ENCODE data around the gene SLC38A7. TPM values are rescaled to one million over a fixed set of nuclear protein-coding genes. Genes with fewer than 3 reads are reported as not detected.

The SLC38A7 gene
- total RNA-seq, 1 donor from 2014 or later, result 43.4 TPM

DNA sequence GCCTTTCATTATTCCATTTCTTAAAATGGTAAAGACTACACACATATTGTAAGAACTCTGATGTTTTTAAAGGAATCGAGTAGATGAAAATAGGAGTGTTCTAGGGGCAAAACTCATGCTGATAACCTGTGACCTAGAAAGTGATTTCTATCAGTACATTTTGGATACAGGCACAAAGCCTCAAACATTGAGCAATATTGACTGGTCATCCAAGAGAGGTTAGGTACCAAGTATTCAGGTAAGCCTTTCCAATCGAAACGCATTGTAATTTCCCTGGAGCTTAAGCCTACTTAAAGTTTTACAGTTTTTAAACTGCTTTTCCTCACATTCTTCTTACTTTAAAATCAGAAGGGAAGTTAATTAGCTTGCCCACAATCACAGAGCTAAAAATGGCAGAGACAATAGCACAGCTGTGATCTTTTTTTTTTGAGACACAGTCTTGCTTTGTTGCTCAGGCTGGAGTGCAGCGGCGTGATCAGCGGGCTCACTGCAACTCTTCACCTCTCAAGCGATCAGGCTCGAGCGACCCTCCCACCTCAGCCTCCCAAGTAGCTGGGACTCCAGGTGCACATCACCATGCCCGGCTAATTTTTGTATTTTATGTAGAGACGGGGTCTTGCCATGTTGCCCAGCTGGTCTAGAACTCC is 46.3 kb upstream of the SLC38A7 start:
- no peak overlapping the region for H3K4me3 Mint-ChIP-seq (ENCODE audit: low read depth)
- TF ChIP-seq, protein P1, sequence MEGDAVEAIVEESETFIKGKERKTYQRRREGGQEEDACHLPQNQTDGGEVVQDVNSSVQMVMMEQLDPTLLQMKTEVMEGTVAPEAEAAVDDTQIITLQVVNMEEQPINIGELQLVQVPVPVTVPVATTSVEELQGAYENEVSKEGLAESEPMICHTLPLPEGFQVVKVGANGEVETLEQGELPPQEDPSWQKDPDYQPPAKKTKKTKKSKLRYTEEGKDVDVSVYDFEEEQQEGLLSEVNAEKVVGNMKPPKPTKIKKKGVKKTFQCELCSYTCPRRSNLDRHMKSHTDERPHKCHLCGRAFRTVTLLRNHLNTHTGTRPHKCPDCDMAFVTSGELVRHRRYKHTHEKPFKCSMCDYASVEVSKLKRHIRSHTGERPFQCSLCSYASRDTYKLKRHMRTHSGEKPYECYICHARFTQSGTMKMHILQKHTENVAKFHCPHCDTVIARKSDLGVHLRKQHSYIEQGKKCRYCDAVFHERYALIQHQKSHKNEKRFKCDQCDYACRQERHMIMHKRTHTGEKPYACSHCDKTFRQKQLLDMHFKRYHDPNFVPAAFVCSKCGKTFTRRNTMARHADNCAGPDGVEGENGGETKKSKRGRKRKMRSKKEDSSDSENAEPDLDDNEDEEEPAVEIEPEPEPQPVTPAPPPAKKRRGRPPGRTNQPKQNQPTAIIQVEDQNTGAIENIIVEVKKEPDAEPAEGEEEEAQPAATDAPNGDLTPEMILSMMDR (IDR thresholded peaks at IDR 0.05; ENCODE audit: unreplicated experiment), result no peak
- peaks cover 1% of the 10 kb centered on the region for H3K36me3 Mint-ChIP-seq (ENCODE audit: insufficient read depth)
- no peak for DNase-seq (ENCODE audit: low spot score, unreplicated experiment)
- no peak overlapping the region for H3K27ac Mint-ChIP-seq
- no peaks in the 10 kb centered on the region for H3K27me3 Mint-ChIP-seq
- H3K9me3 Mint-ChIP-seq (ENCODE audit: low read depth), result no peaks in the 10 kb centered on the region
- H3K4me1 Mint-ChIP-seq (ENCODE audit: low read depth), result peaks cover 8% of the 10 kb centered on the region

DNA sequence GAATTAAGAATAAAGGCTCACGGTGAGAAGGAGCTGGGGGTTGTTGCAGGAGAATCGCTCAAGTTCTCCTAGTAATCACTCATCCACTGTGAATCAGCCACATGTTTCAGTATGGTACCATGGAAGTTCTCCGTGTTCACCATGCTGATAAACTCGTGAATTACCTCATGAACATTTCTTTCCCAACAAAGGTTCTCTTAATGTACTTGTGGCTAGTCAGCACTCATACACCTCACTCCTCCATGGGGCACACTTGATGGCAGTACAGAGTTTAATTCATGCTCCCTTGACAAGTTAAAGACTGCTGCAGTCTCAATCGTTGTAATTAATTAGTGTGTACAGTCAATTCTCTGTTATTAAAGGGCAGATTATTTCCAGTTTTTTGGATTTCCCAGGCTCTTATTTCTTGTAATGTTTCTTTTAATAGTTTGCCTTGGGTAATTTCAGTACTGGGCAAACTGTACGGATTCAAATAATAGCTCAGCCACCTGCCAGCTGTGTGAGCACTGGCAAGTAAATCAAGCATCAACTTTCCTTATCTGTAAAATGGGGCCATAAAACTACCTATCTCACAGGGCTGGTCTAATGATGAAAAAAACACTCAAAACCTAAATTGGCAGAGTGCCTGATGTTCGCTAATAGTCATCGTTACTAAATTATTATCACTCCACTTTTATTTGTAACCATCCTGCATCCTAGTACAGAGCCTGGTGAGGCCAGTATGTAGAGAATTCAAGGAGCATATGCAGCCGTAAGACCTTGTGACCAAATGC is 43.4 kb upstream of the SLC38A7 start:
- Mint-ChIP-seq H3K27me3 (no peaks in the 10 kb centered on the region), H3K4me1 (ENCODE audit: low read depth) (peaks cover 5% of the 10 kb centered on the region), H3K9me3 (ENCODE audit: low read depth) (no peaks in the 10 kb centered on the region), H3K36me3 (ENCODE audit: insufficient read depth) (peaks cover 2% of the 10 kb centered on the region), H3K4me3 (ENCODE audit: low read depth) (no peak overlapping the region), H3K27ac (no peak overlapping the region)
- no peak for DNase-seq (ENCODE audit: low spot score, unreplicated experiment)
- TF ChIP-seq, protein P1 (IDR thresholded peaks at IDR 0.05; ENCODE audit: unreplicated experiment), result no peak

DNA sequence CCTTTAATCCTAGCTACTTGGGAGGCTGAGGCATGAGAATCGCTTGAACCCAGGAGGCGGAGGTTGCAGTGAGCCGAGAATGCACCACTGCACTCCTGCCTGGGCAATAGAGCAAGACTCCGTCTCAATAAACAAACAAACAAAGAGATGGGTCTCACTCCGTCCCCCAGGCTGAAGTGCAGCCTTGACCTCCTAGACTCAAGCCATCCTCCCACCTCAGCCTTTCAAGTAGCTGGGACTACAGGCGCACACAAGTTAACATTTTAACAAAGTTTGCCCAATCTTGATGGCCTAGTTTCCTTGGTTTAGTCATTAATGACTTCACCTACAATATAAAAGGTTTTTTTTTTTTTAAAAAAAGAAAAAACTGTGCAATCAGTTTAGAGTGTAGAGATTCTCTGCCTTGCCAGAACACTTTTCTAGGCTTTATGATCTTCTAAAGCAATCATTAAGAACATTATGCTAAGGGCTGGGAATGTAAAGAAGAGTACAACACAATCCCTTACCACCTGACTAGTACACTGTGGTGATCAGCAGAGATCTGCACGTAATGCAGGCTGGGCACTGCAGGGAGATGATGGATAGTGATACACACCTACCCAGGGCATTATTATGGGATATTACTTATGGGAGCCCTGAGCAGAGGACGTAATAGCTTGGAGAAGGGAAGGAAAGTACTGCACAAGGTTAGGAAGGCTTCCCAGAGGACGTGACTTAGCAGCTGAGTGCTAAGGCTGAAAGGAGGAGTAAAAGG is 42.6 kb upstream of the SLC38A7 start:
- H3K27me3 Mint-ChIP-seq, result no peaks in the 10 kb centered on the region
- H3K9me3 Mint-ChIP-seq (ENCODE audit: low read depth), result no peaks in the 10 kb centered on the region
- H3K4me3 Mint-ChIP-seq (ENCODE audit: low read depth), result no peak overlapping the region
- no peaks in the 10 kb centered on the region for H3K4me1 Mint-ChIP-seq (ENCODE audit: low read depth)
- TF ChIP-seq, protein P1 (IDR thresholded peaks at IDR 0.05; ENCODE audit: unreplicated experiment), result no peak
- H3K36me3 Mint-ChIP-seq (ENCODE audit: insufficient read depth), result peaks cover 1% of the 10 kb centered on the region
- no peak for DNase-seq (ENCODE audit: low spot score, unreplicated experiment)
- H3K27ac Mint-ChIP-seq, result no peak overlapping the region

DNA sequence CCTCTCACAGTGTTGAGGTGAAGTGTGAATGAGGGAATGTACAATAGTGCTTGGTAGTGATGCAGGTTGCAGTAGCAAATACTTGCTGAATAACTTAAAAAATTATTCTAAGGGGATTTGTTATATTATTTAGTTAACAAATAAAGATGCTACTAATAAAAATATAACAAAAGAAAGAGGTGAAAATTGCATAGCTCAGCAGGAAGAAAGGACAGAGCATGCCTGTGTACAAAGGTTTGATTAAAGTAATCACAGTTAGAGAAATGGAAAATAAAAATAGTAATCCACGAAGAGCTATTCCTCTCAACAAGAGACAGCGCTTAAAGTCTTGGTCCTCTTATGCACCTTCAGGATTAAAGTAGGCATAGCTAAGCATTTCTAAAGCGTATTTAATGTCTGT is 38.5 kb upstream of the SLC38A7 start:
- Mint-ChIP-seq H3K4me3 (ENCODE audit: low read depth) (no peak overlapping the region), H3K36me3 (ENCODE audit: insufficient read depth) (peaks cover 15% of the 10 kb centered on the region), H3K27me3 (no peaks in the 10 kb centered on the region), H3K9me3 (ENCODE audit: low read depth) (no peaks in the 10 kb centered on the region), H3K27ac (no peak overlapping the region), H3K4me1 (ENCODE audit: low read depth) (peaks cover 9% of the 10 kb centered on the region)
- TF ChIP-seq, protein P1 (IDR thresholded peaks at IDR 0.05; ENCODE audit: unreplicated experiment), result no peak
- DNase-seq (ENCODE audit: low spot score, unreplicated experiment), result no peak

DNA sequence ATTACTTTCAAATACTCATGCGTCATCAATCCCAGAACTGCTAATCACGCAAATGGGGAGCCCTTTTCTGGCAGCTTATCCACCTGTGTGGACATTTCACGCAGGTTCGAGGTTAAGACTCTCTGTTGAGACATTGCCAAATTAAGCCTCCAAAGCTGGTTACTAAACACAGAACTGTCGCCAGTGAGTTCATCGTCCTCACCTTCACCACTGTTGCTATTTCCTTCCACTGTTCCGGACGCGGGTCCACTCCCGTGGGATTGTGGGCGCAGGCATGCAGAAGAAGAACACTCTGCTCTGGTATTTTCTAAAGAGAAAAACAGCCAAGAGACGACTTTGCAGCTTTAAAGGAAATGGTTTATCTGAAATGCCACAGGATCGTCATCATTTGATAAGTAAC is 33.4 kb upstream of the SLC38A7 start:
- no peak for DNase-seq (ENCODE audit: low spot score, unreplicated experiment)
- TF ChIP-seq, protein P1 (IDR thresholded peaks at IDR 0.05; ENCODE audit: unreplicated experiment), result no peak
- Mint-ChIP-seq H3K27ac (no peak overlapping the region), H3K9me3 (ENCODE audit: low read depth) (no peaks in the 10 kb centered on the region), H3K27me3 (no peaks in the 10 kb centered on the region), H3K4me3 (ENCODE audit: low read depth) (no peak overlapping the region), H3K4me1 (ENCODE audit: low read depth) (peaks cover 9% of the 10 kb centered on the region), H3K36me3 (ENCODE audit: insufficient read depth) (peaks cover 36% of the 10 kb centered on the region)

All from progenitor cell of endocrine pancreas (in vitro differentiated cells).